Loucy (cell line): ENCODE measurements around the gene PMAIP1.

Experiments
- EZH2phosphoT487 ChIP-seq: fragments of 200-600 bp; IDR thresholded peaks from 2 replicates; pipeline ENCODE4 v1.6.1; 2018; ENCODE audit warnings: antibody characterized with exemption, mild to moderate bottlenecking, moderate library complexity, borderline replicate concordance
- TF ChIP-seq, protein P1 (sequence below): fragments of 200-600 bp; sonication (generic); conservative IDR thresholded peaks from 2 replicates; pipeline ENCODE4 v1.5.1; 2014; ENCODE audit warnings: mild to moderate bottlenecking, antibody characterized with exemption, low read length

DNA sequence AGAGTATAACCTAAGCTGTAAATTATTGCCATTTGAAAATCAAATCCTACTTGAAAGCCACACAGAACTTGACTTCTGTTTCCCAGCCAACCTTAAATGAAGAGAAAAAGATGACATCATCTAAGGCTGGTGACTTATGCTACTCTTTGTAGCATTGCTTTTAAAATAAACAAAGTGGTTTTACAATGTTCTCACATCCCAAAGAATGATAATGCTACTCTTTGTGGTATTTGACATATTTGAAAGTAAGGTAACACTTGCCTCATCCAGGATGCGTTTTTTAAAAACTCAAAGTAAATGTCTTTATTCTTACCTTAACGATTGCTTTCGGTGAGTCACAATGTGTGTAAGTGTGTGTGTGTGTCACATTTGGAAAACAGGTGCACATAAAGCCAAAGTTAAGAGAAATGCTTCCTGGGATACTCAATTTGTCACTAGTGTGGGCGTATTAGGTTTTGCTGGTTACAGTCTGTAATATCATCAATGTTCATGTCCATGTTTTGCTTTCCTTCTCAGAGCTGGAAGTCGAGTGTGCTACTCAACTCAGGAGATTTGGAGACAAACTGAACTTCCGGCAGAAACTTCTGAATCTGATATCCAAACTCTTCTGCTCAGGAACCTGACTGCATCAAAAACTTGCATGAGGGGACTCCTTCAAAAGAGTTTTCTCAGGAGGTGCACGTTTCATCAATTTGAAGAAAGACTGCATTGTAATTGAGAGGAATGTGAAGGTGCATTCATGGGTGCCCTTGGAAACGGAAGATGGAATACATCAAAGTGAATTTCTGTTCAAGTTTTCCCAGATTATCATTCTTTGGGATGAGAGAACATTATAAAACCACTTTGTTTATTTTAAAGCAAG, 2.6 kb downstream of the PMAIP1 start:
- TF ChIP-seq EZH2phosphoT487: no peak
- TF ChIP-seq, protein P1, sequence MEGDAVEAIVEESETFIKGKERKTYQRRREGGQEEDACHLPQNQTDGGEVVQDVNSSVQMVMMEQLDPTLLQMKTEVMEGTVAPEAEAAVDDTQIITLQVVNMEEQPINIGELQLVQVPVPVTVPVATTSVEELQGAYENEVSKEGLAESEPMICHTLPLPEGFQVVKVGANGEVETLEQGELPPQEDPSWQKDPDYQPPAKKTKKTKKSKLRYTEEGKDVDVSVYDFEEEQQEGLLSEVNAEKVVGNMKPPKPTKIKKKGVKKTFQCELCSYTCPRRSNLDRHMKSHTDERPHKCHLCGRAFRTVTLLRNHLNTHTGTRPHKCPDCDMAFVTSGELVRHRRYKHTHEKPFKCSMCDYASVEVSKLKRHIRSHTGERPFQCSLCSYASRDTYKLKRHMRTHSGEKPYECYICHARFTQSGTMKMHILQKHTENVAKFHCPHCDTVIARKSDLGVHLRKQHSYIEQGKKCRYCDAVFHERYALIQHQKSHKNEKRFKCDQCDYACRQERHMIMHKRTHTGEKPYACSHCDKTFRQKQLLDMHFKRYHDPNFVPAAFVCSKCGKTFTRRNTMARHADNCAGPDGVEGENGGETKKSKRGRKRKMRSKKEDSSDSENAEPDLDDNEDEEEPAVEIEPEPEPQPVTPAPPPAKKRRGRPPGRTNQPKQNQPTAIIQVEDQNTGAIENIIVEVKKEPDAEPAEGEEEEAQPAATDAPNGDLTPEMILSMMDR: no peak
